ENCODE measurements around the gene ADAMTSL3. TPM values are rescaled to one million over a fixed set of nuclear protein-coding genes. Genes with fewer than 3 reads are reported as not detected.

ADAMTSL3 gene
- polyA plus RNA-seq, 1 donor: 8.0 TPM

- 100% methylated on average over 1 of the region's 3 CpGs for WGBS (ENCODE audit: insufficient coverage, low lambda C conversion rate)
- Histone ChIP-seq H3K36me3 (ENCODE audit: control insufficient read depth, insufficient read depth, low read length) (no peaks in the 10 kb centered on the region), H3K4me3 (ENCODE audit: low read length) (no peak overlapping the region), H3K9me3 (ENCODE audit: control insufficient read depth, low read depth, low read length) (peaks cover 6% of the 10 kb centered on the region), H3K4me1 (ENCODE audit: control insufficient read depth, insufficient read depth, low read length) (no peaks in the 10 kb centered on the region), H3K27ac (ENCODE audit: low read length) (no peak overlapping the region), H3K27me3 (ENCODE audit: control insufficient read depth, insufficient read depth, low read length) (no peaks in the 10 kb centered on the region)
- DNase-seq: no peak
Observed at GRCh38 chr15:83682476-83683088, 28.7 kb downstream of the ADAMTSL3 start.

DNA sequence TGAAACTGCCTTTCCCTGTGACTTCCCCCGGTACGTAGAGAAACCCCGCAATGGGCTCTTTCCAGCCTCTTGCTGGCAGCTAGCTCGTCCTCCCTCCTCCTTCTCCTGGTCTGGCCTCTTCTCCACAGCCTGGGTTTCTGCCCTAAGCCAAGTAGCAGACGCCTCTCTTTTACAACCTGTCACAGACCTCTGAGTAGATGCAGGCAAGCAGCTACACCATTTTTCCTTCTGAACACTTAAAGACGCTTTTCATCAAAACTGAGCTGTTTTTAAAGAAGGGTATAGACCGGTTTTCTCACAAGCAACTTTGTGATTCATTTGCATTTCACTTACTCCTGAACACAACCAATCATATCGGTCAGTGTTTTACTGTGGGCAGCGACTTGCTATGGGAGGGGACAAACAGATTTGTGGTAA lies 32.0 kb downstream of the ADAMTSL3 start:
- no peak for DNase-seq

GRCh38 chr15:83688201-83688600 lies 34.3 kb downstream of the ADAMTSL3 start:
- no peaks in the 10 kb centered on the region for H3K9me3 ChIP-seq (ENCODE audit: control insufficient read depth, low read depth, low read length)
- 97% methylated on average over 4 of the region's 4 CpGs for WGBS (ENCODE audit: insufficient coverage, low lambda C conversion rate)
- DNase-seq: no peak
- no peak overlapping the region for H3K4me3 ChIP-seq (ENCODE audit: low read length)
- H3K27me3 ChIP-seq (ENCODE audit: control insufficient read depth, insufficient read depth, low read length): no peaks in the 10 kb centered on the region
- no peak overlapping the region for H3K27ac ChIP-seq (ENCODE audit: low read length)
- no peaks in the 10 kb centered on the region for H3K36me3 ChIP-seq (ENCODE audit: control insufficient read depth, insufficient read depth, low read length)
- no peaks in the 10 kb centered on the region for H3K4me1 ChIP-seq (ENCODE audit: control insufficient read depth, insufficient read depth, low read length)

More for the DNA sequence above, 32.0 kb downstream of the ADAMTSL3 start:
- WGBS (ENCODE audit: insufficient coverage, low lambda C conversion rate): 62% methylated on average over 5 of the region's 9 CpGs
- Histone ChIP-seq H3K36me3 (ENCODE audit: control insufficient read depth, insufficient read depth, low read length) (no peaks in the 10 kb centered on the region), H3K4me3 (ENCODE audit: low read length) (no peak overlapping the region), H3K27me3 (ENCODE audit: control insufficient read depth, insufficient read depth, low read length) (no peaks in the 10 kb centered on the region), H3K9me3 (ENCODE audit: control insufficient read depth, low read depth, low read length) (no peaks in the 10 kb centered on the region), H3K27ac (ENCODE audit: low read length) (no peak overlapping the region), H3K4me1 (ENCODE audit: control insufficient read depth, insufficient read depth, low read length) (no peaks in the 10 kb centered on the region)

GRCh38 chr15:83690676-83691075 lies 36.8 kb downstream of the ADAMTSL3 start:
- Histone ChIP-seq H3K9me3 (ENCODE audit: control insufficient read depth, low read depth, low read length) (no peaks in the 10 kb centered on the region), H3K4me1 (ENCODE audit: control insufficient read depth, insufficient read depth, low read length) (no peaks in the 10 kb centered on the region), H3K27ac (ENCODE audit: low read length) (no peak overlapping the region), H3K27me3 (ENCODE audit: control insufficient read depth, insufficient read depth, low read length) (no peaks in the 10 kb centered on the region), H3K4me3 (ENCODE audit: low read length) (no peak overlapping the region), H3K36me3 (ENCODE audit: control insufficient read depth, insufficient read depth, low read length) (no peaks in the 10 kb centered on the region)
- no peak for DNase-seq
- 78% methylated on average over 1 of the region's 4 CpGs for WGBS (ENCODE audit: insufficient coverage, low lambda C conversion rate)

DNA sequence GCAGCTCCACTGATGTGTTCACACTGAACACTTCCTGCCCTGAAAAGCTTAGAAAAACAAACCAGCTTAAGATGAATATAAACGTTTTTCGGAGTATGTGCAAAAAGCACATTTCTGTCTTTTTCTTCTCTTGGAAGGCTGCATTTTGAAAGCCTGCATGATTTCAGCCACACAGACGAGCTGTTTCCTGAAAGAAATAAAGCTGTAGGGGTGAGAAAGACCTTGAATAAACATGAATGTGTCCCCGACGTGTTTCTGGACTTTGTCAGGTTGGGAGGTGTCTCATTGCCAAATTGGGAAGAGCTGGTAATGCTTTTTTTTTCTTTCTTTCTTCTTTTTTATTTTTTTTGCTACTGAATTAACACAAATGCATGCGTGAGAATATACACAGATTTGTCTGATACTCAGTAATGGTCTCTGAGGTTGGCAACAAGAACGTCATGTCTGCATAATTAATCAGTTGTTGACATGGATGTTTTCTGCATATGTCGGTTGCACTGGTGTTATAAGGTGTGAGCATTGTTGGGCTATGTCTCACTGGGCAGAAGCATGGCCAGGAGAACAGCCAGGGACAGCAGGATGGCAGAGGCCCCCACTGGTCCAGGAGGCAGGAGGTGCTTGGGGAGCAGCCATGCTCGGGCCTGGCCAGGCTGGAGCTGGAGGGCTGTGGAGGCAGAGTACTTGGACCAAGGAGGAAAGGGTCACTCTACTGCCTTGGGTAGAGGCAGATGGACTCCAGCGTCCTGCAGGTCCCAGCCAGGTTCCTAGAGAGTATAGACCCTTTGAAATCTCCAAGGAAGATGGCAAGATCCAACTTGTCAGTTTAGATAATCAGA lies 39.0 kb downstream of the ADAMTSL3 start:
- Histone ChIP-seq H3K36me3 (ENCODE audit: control insufficient read depth, insufficient read depth, low read length) (no peaks in the 10 kb centered on the region), H3K4me1 (ENCODE audit: control insufficient read depth, insufficient read depth, low read length) (no peaks in the 10 kb centered on the region), H3K4me3 (ENCODE audit: low read length) (no peak overlapping the region), H3K9me3 (ENCODE audit: control insufficient read depth, low read depth, low read length) (no peaks in the 10 kb centered on the region), H3K27ac (ENCODE audit: low read length) (no peak overlapping the region), H3K27me3 (ENCODE audit: control insufficient read depth, insufficient read depth, low read length) (no peaks in the 10 kb centered on the region)
- DNase-seq: no peak
- 72% methylated on average over 3 of the region's 10 CpGs for WGBS (ENCODE audit: insufficient coverage, low lambda C conversion rate)

GRCh38 chr15:83694015-83694414 lies 40.1 kb downstream of the ADAMTSL3 start:
- DNase-seq: no peak
- H3K4me1 ChIP-seq (ENCODE audit: control insufficient read depth, insufficient read depth, low read length): no peaks in the 10 kb centered on the region
- no peaks in the 10 kb centered on the region for H3K36me3 ChIP-seq (ENCODE audit: control insufficient read depth, insufficient read depth, low read length)
- no peak overlapping the region for H3K27ac ChIP-seq (ENCODE audit: low read length)
- H3K27me3 ChIP-seq (ENCODE audit: control insufficient read depth, insufficient read depth, low read length): no peaks in the 10 kb centered on the region
- WGBS (ENCODE audit: insufficient coverage, low lambda C conversion rate): no CpG with 5 or more reads among the region's 9 CpGs
- no peaks in the 10 kb centered on the region for H3K9me3 ChIP-seq (ENCODE audit: control insufficient read depth, low read depth, low read length)
- no peak overlapping the region for H3K4me3 ChIP-seq (ENCODE audit: low read length)

- H3K27ac ChIP-seq (ENCODE audit: low read length): no peak overlapping the region
- no peaks in the 10 kb centered on the region for H3K4me1 ChIP-seq (ENCODE audit: control insufficient read depth, insufficient read depth, low read length)
- no peak overlapping the region for H3K4me3 ChIP-seq (ENCODE audit: low read length)
- H3K9me3 ChIP-seq (ENCODE audit: control insufficient read depth, low read depth, low read length): no peaks in the 10 kb centered on the region
- no peak for DNase-seq
- no peaks in the 10 kb centered on the region for H3K36me3 ChIP-seq (ENCODE audit: control insufficient read depth, insufficient read depth, low read length)
- H3K27me3 ChIP-seq (ENCODE audit: control insufficient read depth, insufficient read depth, low read length): no peaks in the 10 kb centered on the region
- WGBS (ENCODE audit: insufficient coverage, low lambda C conversion rate): no CpG with 5 or more reads among the region's 5 CpGs
Observed at GRCh38 chr15:83694536-83694935, 40.6 kb downstream of the ADAMTSL3 start.

DNA sequence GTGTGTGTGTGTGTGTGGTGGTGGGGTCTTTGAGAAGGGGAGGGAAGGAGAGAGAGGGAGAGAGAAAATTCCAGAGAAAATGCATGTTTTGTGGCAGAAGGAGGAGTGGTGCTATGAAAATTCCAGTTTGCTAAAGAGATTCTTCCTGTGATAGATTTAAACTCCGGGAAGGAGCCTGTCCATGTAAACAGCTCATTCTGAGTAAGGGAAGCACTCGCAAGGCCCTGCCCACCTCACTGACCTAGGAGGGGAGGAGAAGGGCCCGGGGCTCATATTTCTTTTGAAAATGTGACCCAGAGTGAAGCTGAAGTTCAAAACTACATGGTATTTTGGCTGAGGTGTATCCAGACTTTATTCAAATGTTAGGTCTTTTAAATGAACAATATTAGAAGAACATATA lies 41.3 kb downstream of the ADAMTSL3 start:
- H3K27me3 ChIP-seq (ENCODE audit: control insufficient read depth, insufficient read depth, low read length): no peaks in the 10 kb centered on the region
- no peak for DNase-seq
- H3K4me1 ChIP-seq (ENCODE audit: control insufficient read depth, insufficient read depth, low read length): no peaks in the 10 kb centered on the region
- no peaks in the 10 kb centered on the region for H3K36me3 ChIP-seq (ENCODE audit: control insufficient read depth, insufficient read depth, low read length)
- H3K4me3 ChIP-seq (ENCODE audit: low read length): no peak overlapping the region
- no peak overlapping the region for H3K27ac ChIP-seq (ENCODE audit: low read length)
- H3K9me3 ChIP-seq (ENCODE audit: control insufficient read depth, low read depth, low read length): no peaks in the 10 kb centered on the region
- WGBS (ENCODE audit: insufficient coverage, low lambda C conversion rate): no CpG with 5 or more reads among the region's 3 CpGs

DNA sequence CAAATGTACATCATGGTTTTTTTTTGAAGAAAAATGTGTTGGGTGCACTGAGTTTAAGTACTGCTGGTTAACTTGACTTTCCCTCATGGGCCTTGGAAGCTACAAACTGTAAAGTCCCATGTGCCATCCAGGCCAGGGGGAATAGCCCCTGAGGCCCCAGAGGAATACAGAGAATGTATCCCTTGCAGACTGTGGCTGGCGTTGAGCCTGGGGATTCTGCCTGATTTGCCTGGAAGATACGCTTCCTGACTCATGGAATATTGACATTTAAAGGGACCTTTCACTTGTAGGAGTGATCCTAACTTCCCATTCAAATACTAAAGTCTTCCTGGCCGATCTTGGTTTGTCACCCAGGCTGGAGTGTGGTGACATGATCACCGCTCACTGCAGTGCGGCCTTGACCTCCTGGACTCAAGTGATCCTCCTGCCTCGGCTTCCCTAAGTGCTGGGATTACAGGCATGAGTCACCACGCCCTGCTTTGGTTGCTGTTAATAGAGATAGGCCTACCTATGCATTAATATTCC lies 42.0 kb downstream of the ADAMTSL3 start:
- Histone ChIP-seq H3K9me3 (ENCODE audit: control insufficient read depth, low read depth, low read length) (no peaks in the 10 kb centered on the region), H3K36me3 (ENCODE audit: control insufficient read depth, insufficient read depth, low read length) (no peaks in the 10 kb centered on the region), H3K4me1 (ENCODE audit: control insufficient read depth, insufficient read depth, low read length) (no peaks in the 10 kb centered on the region), H3K27me3 (ENCODE audit: control insufficient read depth, insufficient read depth, low read length) (no peaks in the 10 kb centered on the region), H3K4me3 (ENCODE audit: low read length) (no peak overlapping the region), H3K27ac (ENCODE audit: low read length) (no peak overlapping the region)
- DNase-seq: no peak
- no CpG with 5 or more reads among the region's 7 CpGs for WGBS (ENCODE audit: insufficient coverage, low lambda C conversion rate)

- Histone ChIP-seq H3K27me3 (ENCODE audit: control insufficient read depth, insufficient read depth, low read length) (no peaks in the 10 kb centered on the region), H3K9me3 (ENCODE audit: control insufficient read depth, low read depth, low read length) (no peaks in the 10 kb centered on the region), H3K4me3 (ENCODE audit: low read length) (no peak overlapping the region), H3K4me1 (ENCODE audit: control insufficient read depth, insufficient read depth, low read length) (no peaks in the 10 kb centered on the region), H3K27ac (ENCODE audit: low read length) (no peak overlapping the region), H3K36me3 (ENCODE audit: control insufficient read depth, insufficient read depth, low read length) (no peaks in the 10 kb centered on the region)
- no peak for DNase-seq
Observed at GRCh38 chr15:83697716-83698115, 43.8 kb downstream of the ADAMTSL3 start.
